Measurements from ENCODE around the gene NDUFS2.

NDUFS2 gene

GRCh38 chr1:161172776-161173376, 29.3 kb upstream of the NDUFS2 start:
- DNase-seq: no peak

- DNase-seq: no peak
These were observed 28.5 kb upstream of the NDUFS2 start for GRCh38 chr1:161173711-161174110.

DNA sequence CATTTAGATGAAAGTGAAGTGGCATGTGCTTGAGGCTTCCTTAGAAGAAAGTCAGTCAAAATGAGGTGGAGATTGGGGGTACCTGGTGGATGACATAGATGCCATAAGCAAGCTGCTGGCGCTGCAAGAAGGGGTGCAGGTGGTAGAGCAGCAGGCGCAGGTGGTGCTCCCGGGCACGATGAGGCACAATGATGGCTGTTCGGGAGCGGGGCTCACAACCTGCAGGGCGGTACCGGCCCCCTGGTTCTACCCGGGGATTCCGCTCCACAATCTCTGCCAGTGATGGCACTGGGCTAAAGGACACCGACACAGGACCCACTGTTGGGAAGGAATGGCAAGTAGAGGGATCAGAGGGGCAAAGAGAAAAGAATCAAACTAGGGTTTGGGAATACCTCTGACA, 27.3 kb upstream of the NDUFS2 start:
- DNase-seq: no peak

GRCh38 chr1:161175771-161176453, 26.3 kb upstream of the NDUFS2 start:
- DNase-seq: no peak

DNA sequence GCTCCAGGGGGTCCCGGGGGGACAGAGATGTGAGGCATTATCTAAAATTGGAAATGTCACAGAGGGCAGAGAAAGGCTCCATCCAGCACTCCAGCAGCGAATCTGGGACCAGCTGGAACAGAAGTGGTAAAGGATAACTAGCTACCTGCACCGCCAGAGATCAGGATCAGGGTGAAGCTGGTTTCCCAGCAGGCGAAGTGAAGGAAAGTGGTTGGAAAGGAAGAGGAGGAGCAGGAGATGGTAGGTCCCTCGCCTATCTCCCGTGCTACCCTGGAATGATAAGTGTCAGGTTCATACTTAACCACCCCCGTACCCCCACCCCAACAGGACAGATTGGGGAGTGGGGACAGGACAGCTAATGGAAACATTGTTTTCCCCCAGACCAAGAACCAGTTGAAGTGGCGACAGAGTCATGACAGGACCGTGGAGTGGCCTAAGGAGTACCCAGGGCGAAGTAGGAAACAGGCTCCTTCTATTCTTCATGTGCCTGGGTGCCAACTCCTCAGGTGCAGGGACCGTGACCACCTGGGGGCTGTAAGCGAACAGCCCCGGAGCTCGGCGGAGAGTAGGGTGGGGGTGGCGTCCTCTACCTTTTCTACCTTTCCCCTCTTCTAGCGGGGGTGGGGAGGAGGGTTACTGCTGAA, 25.6 kb upstream of the NDUFS2 start:
- DNase-seq: peak; percentile 50

DNA sequence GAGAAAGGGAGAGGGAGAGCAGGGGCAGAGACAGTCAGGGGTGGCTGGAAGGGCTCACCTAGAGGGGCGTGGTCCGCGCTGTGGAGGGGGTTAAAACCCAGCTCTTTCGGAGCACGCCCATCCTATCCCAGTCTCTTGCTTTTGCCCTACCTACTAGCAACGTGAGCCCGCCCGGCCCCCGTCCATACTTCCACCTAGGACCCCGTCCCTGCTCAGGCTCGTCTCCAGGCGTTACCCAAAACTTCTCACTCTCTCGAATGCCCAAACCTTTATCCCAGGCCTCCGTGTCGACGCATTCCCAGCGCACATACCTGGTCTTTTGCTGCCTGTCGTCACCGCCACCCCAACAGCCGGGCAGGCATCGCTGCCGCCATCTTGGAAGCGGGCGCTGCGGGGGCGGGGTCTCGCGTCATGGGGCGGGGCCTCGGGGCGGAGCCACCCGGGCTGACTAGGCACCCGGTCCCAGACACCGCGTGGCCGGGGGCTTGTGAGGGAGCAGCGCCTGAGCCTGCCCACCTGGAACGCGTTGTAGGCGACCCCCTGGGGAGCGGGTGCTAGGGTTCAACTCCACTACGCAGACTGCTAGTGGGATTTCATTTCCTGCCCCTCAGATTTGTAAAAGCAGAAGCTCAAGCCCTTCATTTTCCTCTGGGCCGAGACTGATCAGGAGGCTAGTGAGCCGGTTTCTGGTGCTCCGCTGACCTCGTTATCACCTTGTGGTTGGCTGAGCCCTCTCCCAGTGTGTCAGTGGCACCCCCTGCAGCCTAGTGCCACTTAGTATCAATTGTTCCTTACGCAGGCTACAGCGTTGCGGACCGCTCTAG, 24.8 kb upstream of the NDUFS2 start, which contains the start of gene B4GALT3:
Gene B4GALT3, minus strand, starts transcription at position 396 of the 824 bp plus-strand sequence. CDS start 1,447 bp downstream, outside the sequence.
- DNase-seq: peak; percentile 97

- no peak for DNase-seq
These were observed 24.3 kb upstream of the NDUFS2 start for GRCh38 chr1:161177936-161178244.

DNA sequence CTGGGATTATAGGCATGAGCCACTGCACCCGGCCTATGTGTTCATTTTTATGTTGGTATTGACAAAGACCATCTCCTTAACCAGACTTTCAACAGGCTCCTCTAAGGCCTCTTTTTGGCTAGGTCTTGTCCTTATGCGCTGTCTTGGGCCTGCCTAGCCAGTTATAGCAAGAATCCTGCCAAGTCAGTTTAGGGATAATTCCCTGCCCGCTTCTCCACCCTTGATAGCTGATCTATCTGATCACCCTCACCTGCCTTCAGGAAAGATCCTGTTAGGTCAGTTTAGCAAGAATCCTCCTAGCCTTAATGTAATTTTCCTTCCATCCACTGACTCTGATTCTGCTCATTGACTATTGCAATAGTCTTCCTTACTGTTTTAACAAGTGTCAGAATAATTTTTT, 22.5 kb upstream of the NDUFS2 start:
- no peak for DNase-seq

GRCh38 chr1:161180639-161181038, 21.5 kb upstream of the NDUFS2 start:
- peak; percentile 60 for DNase-seq

DNA sequence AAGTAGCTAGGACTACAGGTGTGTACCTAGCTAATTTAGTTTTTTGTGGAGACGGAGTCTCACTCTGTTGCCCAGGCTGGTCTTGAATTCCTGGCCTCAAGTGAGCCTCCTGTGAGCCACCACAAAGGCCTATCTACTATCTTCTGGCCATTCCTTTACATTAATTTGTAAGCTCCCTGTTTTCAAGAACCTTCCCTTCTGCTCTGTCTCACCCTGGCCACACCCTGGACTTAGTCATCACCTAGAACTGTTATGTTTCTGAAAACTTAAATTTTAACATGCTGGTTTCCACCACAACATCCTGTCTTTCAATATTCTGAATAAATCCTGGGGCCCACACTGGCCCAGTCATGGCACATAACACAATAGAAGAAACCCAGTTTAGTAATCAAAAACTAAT, 20.0 kb upstream of the NDUFS2 start:
- no peak for DNase-seq

DNA sequence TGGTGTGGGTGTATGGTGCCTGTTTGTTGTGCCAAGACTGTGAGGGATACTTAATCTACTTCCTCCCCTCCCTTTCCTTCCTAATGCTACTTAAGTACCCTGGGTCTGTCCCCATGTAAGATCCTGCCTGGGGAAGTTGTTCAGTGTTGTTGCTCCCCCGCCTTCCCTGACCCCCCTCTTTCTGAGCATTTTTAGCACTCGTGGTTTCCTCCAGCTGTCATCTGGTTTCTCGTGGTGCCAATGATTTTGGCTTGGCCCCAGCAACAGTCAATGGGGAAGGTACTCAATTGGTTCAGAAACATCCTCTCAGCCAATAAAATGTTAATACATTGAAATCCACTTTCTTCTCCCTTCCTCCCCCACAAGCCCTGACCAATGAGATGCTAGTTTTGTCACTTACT, 16.9 kb upstream of the NDUFS2 start:
- peak; percentile 98 for DNase-seq

- peak; percentile 44 for DNase-seq
These were observed 16.3 kb upstream of the NDUFS2 start for GRCh38 chr1:161185732-161186311.

DNA sequence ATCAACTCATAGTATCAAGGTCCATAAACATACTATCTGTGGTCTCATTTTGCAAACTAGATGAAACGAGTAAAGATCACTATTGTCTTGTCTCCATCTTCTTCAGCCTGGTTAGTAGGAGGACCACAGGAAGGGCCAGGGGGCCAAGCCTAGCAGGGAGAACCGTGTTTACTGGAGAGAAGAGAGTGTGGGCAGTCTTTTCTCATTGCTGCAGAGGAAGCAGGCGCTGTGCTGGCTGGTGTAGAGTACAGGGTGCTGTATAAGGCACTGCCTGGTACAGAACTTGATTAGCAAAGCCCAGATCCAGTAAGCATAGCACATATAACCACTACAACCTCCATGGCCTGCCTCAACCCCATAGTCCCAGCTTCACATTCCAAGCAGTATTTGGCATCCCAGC, 14.9 kb upstream of the NDUFS2 start:
- no peak for DNase-seq

DNA sequence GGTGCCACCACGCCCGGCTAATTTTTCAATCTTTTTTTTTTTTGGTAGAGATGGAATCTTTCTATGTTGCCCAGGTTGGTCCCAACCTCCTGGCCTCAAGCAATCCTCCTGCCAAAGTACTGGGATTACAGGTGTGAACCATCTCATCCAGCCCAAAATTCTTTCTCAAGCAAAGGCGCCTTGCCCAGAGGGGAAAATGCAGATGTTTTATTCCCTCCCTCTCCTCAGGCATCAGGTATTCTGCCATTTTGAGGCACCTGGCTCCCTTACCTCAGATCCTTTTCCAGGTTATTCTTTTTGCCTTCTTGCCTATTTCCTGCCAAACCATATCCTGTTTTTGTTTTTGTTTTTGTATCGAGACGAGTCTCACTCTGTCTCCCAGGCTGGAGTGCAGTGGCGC, 13.8 kb upstream of the NDUFS2 start:
- DNase-seq: no peak

DNA sequence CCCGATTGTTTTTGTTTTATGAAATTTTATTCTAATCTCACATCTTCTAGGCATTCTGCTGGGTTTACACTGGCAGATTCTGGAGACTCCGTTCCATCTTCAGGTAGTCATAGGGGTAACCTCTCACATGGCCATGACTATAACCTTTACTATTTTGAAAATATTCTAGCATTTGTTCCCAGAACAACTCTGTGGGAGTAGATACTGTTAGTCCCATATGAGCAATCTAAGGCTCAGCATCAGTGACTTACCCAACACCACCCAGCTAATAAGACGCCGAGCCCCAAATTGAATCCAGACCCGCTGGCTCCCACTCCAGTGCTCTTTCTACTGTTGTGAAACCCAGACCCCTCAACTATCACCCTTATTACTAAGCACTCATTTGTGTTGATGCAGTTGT, 13.1 kb upstream of the NDUFS2 start:
- no peak for DNase-seq

- DNase-seq: peak; percentile 61
These were observed 11.1 kb upstream of the NDUFS2 start for GRCh38 chr1:161190962-161191521.

DNA sequence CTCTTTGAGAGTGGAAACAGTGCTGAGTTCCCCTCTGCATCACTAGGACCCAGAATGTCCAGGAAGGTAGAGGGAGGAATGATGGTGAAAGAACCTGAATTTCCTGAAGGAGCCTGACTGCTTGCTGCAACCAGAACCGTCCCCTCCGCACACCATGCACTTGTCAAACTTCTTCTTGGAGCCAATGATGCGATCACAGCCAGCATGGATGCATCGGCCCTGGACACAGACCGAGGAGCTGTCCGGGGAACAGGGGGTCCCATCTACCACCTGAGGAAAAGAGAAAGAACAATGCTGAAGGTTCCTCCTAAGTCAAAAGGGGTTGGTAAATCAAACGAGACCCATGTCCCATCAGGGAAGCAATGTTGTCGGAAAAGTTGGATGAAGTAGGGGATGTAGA, 10.2 kb upstream of the NDUFS2 start:
- DNase-seq: no peak

DNA sequence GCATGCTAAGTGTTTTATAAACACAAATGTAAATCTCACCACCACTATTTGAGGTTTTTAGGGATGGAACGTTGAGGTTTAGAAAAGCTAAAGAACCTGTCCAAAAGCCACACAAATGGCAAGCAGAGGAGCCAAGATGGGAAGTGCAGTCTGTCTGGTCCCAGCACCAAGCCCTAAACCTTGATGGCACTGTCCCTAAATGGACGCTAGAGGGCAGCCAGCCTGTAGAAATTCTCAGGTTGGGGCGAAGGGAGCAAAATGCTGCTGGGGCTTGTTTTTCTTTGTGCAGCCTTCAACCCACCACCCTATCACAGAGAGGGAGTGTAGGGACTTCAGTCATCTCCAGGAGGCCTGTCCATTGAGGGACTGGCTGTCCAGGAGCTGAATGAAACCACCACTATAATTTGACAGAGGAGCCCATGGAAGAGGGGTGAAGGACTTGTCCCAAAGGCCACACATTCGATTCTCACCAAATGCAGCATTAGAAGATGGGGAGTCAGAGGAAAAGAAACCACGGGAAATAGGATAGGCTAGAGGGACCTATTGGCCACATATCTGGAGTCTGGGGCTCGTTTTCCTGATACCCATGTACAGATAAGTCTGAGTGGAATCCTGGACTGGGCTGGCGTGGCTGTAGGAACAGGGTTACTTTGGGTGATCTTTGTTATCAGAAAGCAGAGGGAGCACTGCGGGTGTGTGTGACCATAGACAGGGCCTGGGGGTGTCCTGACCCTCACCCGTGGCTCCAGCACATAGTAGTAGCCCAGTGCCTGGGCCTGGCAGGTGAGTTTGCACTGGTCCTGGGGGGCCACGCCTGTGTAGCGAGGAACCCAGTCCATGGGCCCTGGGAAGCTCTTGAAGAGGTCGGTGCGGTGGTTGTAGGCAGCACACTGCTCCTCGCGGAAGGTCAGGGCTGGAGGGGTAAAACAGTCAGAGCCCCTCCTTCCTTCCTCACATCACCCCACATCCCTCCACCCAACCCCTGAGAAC, 9.4 kb upstream of the NDUFS2 start:
- peak; percentile 94 for DNase-seq

GRCh38 chr1:161193561-161194235, 8.5 kb upstream of the NDUFS2 start:
- no peak for DNase-seq

DNA sequence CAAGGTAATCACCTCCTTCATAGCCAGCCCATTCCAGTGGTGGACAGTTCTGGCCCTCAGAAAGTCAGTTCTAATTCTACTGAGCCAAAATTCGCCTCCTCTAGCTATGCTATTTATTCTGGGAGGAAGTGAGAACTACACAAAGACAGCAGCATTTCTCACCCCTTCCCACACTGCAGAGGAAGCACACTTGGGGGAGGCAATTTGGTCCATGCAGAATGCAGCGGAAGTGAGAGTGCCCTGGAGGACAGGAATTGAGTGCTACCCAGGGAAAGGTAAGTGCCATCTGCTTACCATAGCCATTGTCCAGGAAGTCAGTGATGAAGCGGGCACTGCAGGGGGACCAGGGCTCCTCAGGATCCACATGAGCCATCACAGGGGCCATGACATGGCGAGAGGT, 7.0 kb upstream of the NDUFS2 start:
- DNase-seq: no peak

GRCh38 chr1:161196111-161196510, 6.1 kb upstream of the NDUFS2 start:
- no peak for DNase-seq
